ENCODE measurements around the gene CPAMD8.

DNA sequence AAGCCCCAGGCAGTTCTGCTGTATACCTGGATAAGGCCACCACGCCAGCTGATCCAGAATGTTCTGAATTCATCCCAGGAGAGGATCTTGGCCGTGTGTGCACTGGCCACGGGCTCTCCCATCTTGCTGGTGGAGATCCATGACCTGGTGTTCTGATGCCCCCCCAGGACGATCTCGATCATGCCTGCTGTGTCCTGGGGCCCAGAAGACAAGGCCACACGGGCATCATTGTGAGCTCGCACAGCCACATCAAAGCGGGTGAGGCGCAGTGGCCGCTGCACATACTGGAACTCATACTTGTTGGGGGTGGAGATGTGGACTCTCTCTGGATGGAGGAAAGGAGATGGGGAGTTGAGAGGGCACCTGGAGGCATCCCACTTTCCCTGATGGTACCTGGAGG lies 97.7 kb downstream of the CPAMD8 start:
- TF ChIP-seq, protein P1, sequence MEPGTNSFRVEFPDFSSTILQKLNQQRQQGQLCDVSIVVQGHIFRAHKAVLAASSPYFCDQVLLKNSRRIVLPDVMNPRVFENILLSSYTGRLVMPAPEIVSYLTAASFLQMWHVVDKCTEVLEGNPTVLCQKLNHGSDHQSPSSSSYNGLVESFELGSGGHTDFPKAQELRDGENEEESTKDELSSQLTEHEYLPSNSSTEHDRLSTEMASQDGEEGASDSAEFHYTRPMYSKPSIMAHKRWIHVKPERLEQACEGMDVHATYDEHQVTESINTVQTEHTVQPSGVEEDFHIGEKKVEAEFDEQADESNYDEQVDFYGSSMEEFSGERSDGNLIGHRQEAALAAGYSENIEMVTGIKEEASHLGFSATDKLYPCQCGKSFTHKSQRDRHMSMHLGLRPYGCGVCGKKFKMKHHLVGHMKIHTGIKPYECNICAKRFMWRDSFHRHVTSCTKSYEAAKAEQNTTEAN (CRISPR knock-in tag; IDR thresholded peaks at IDR 0.05) = no peak
- TF ChIP-seq PML (IDR thresholded peaks at IDR 0.05; ENCODE audit: low read length) (no peak), JUND (IDR thresholded peaks at IDR 0.05; ENCODE audit: borderline replicate concordance, low read depth, low read length) (no peak), JUND (tag; IDR thresholded peaks at IDR 0.05; ENCODE audit: borderline replicate concordance, low read depth, low read length) (no peak), SNRNP70 (optimal IDR thresholded peaks at IDR 0.05; ENCODE audit: low read depth, low read length) (no peak), POU5F1 (IDR thresholded peaks at IDR 0.05; ENCODE audit: borderline replicate concordance, low read depth, low read length, partially characterized antibody) (no peak), RFX5 (IDR thresholded peaks at IDR 0.05; ENCODE audit: low read depth, low read length) (no peak), ETV6 (IDR thresholded peaks at IDR 0.05; ENCODE audit: borderline replicate concordance in 1 of 2, low read depth in 2 of 2, low read length in 1 of 2) (no peak), ETV6 (CRISPR knock-in tag; IDR thresholded peaks at IDR 0.05; ENCODE audit: borderline replicate concordance) (no peak), BRCA1 (IDR thresholded peaks at IDR 0.05) (no peak), BRCA1 (CRISPR knock-in tag; IDR thresholded peaks at IDR 0.05) (no peak), SIX5 (IDR thresholded peaks at IDR 0.05; ENCODE audit: borderline replicate concordance in 1 of 2, insufficient read depth in 1 of 2, low read depth in 1 of 2, low read length in 2 of 2) (no peak), TAF1 (IDR thresholded peaks at IDR 0.05; ENCODE audit: control insufficient read depth, extremely low read depth, insufficient read depth, low read length, severe bottlenecking) (no peak), CHD1 (IDR thresholded peaks at IDR 0.05; ENCODE audit: low read length) (no peak)
- TF ChIP-seq, protein P2, sequence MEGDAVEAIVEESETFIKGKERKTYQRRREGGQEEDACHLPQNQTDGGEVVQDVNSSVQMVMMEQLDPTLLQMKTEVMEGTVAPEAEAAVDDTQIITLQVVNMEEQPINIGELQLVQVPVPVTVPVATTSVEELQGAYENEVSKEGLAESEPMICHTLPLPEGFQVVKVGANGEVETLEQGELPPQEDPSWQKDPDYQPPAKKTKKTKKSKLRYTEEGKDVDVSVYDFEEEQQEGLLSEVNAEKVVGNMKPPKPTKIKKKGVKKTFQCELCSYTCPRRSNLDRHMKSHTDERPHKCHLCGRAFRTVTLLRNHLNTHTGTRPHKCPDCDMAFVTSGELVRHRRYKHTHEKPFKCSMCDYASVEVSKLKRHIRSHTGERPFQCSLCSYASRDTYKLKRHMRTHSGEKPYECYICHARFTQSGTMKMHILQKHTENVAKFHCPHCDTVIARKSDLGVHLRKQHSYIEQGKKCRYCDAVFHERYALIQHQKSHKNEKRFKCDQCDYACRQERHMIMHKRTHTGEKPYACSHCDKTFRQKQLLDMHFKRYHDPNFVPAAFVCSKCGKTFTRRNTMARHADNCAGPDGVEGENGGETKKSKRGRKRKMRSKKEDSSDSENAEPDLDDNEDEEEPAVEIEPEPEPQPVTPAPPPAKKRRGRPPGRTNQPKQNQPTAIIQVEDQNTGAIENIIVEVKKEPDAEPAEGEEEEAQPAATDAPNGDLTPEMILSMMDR (IDR thresholded peaks at IDR 0.05 in 2 of 3, conservative IDR thresholded peaks at IDR 0.05 in 1 of 3; ENCODE audit: insufficient read depth in 2 of 3, low read depth in 1 of 3, low read length in 3 of 3) = no peak
- TF ChIP-seq, protein P3, sequence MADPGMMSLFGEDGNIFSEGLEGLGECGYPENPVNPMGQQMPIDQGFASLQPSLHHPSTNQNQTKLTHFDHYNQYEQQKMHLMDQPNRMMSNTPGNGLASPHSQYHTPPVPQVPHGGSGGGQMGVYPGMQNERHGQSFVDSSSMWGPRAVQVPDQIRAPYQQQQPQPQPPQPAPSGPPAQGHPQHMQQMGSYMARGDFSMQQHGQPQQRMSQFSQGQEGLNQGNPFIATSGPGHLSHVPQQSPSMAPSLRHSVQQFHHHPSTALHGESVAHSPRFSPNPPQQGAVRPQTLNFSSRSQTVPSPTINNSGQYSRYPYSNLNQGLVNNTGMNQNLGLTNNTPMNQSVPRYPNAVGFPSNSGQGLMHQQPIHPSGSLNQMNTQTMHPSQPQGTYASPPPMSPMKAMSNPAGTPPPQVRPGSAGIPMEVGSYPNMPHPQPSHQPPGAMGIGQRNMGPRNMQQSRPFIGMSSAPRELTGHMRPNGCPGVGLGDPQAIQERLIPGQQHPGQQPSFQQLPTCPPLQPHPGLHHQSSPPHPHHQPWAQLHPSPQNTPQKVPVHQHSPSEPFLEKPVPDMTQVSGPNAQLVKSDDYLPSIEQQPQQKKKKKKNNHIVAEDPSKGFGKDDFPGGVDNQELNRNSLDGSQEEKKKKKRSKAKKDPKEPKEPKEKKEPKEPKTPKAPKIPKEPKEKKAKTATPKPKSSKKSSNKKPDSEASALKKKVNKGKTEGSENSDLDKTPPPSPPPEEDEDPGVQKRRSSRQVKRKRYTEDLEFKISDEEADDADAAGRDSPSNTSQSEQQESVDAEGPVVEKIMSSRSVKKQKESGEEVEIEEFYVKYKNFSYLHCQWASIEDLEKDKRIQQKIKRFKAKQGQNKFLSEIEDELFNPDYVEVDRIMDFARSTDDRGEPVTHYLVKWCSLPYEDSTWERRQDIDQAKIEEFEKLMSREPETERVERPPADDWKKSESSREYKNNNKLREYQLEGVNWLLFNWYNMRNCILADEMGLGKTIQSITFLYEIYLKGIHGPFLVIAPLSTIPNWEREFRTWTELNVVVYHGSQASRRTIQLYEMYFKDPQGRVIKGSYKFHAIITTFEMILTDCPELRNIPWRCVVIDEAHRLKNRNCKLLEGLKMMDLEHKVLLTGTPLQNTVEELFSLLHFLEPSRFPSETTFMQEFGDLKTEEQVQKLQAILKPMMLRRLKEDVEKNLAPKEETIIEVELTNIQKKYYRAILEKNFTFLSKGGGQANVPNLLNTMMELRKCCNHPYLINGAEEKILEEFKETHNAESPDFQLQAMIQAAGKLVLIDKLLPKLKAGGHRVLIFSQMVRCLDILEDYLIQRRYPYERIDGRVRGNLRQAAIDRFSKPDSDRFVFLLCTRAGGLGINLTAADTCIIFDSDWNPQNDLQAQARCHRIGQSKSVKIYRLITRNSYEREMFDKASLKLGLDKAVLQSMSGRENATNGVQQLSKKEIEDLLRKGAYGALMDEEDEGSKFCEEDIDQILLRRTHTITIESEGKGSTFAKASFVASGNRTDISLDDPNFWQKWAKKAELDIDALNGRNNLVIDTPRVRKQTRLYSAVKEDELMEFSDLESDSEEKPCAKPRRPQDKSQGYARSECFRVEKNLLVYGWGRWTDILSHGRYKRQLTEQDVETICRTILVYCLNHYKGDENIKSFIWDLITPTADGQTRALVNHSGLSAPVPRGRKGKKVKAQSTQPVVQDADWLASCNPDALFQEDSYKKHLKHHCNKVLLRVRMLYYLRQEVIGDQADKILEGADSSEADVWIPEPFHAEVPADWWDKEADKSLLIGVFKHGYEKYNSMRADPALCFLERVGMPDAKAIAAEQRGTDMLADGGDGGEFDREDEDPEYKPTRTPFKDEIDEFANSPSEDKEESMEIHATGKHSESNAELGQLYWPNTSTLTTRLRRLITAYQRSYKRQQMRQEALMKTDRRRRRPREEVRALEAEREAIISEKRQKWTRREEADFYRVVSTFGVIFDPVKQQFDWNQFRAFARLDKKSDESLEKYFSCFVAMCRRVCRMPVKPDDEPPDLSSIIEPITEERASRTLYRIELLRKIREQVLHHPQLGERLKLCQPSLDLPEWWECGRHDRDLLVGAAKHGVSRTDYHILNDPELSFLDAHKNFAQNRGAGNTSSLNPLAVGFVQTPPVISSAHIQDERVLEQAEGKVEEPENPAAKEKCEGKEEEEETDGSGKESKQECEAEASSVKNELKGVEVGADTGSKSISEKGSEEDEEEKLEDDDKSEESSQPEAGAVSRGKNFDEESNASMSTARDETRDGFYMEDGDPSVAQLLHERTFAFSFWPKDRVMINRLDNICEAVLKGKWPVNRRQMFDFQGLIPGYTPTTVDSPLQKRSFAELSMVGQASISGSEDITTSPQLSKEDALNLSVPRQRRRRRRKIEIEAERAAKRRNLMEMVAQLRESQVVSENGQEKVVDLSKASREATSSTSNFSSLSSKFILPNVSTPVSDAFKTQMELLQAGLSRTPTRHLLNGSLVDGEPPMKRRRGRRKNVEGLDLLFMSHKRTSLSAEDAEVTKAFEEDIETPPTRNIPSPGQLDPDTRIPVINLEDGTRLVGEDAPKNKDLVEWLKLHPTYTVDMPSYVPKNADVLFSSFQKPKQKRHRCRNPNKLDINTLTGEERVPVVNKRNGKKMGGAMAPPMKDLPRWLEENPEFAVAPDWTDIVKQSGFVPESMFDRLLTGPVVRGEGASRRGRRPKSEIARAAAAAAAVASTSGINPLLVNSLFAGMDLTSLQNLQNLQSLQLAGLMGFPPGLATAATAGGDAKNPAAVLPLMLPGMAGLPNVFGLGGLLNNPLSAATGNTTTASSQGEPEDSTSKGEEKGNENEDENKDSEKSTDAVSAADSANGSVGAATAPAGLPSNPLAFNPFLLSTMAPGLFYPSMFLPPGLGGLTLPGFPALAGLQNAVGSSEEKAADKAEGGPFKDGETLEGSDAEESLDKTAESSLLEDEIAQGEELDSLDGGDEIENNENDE (IDR thresholded peaks at IDR 0.05; ENCODE audit: low read depth, low read length) = no peak
- TF ChIP-seq, protein P4, sequence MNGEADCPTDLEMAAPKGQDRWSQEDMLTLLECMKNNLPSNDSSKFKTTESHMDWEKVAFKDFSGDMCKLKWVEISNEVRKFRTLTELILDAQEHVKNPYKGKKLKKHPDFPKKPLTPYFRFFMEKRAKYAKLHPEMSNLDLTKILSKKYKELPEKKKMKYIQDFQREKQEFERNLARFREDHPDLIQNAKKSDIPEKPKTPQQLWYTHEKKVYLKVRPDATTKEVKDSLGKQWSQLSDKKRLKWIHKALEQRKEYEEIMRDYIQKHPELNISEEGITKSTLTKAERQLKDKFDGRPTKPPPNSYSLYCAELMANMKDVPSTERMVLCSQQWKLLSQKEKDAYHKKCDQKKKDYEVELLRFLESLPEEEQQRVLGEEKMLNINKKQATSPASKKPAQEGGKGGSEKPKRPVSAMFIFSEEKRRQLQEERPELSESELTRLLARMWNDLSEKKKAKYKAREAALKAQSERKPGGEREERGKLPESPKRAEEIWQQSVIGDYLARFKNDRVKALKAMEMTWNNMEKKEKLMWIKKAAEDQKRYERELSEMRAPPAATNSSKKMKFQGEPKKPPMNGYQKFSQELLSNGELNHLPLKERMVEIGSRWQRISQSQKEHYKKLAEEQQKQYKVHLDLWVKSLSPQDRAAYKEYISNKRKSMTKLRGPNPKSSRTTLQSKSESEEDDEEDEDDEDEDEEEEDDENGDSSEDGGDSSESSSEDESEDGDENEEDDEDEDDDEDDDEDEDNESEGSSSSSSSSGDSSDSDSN (IDR thresholded peaks at IDR 0.05; ENCODE audit: borderline replicate concordance in 1 of 2, low read depth in 2 of 2, low read length in 2 of 2) = no peak
